Measurements from ENCODE around the gene HMGCLL1.

The HMGCLL1 gene

GRCh38 chr6:55445648-55446204 lies 133.3 kb downstream of the HMGCLL1 start:
- CTCF ChIA-PET = interaction anchor here (0.8 to 1.6 kb wide), 5 partner anchors 169 to 507 kb away, joined by 3 to 6 read pairs (median 4); no protein-coding TSS in a partner anchor

DNA sequence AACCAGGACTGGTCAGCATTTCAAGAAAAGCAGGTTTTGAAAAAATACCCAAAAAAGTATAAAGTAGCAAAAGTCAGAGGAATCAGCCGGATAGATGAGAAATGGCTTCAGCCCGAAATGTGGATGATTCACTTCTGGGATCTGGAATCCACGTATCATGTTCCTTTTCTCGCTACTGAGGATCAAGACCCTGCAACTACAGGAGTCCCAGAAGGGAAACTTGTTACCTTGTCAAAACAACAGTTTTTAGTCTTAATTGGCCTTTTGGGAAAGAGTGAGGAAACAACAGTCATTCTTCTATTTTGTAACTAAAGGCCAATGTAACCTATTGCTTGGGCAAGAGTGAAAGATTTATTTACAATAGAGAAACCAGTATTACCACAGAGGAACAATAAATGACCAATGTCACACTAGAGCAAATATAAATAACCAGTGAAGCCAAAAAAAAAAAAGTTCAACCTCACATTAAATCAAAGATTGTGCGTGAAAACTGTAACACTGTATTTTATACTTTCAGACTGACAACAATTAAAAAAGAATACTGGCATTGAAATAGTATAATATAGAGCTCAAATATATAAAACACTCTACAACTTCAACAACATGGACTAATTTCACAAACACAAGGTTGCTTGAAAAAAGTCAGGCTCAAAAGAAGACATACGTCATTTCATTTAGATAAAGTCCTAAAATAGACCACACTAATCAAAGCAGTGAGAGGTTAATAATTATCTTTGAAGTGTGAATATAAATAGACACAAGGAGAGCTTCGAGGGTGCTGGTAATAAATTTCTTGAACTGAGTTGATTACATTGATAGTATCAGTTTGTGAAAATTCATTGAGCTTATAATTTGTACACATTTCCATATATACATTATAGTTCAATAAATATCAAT lies 135.5 kb downstream of the HMGCLL1 start:
- ChIA-PET POLR2A (no interaction called here), CTCF (no interaction called here)
- no peak for DNase-seq (ENCODE audit: extremely low spot score)
- no peak for TF ChIP-seq BHLHE40 (IDR thresholded peaks at IDR 0.05; ENCODE audit: borderline replicate concordance)
- no peak for TF ChIP-seq PKNOX1 (IDR thresholded peaks at IDR 0.05)
- no peak for TF ChIP-seq NFRKB (IDR thresholded peaks at IDR 0.05)
- TF ChIP-seq SUZ12 (IDR thresholded peaks at IDR 0.05) = no peak
- TF ChIP-seq ELF4 (IDR thresholded peaks at IDR 0.05) = no peak
- TF ChIP-seq LEF1 (IDR thresholded peaks at IDR 0.05; ENCODE audit: borderline replicate concordance) = no peak
- no peak for TF ChIP-seq ARNT (IDR thresholded peaks at IDR 0.05)
- no peak for TF ChIP-seq CTBP1 (IDR thresholded peaks at IDR 0.05; ENCODE audit: borderline replicate concordance)
- no peak for TF ChIP-seq FOXA1 (IDR thresholded peaks at IDR 0.05)
- no peak for TF ChIP-seq TARDBP (IDR thresholded peaks at IDR 0.05)
- TF ChIP-seq L3MBTL2 (conservative IDR thresholded peaks at IDR 0.05) = no peak
- no peak for TF ChIP-seq FOXK2 (IDR thresholded peaks at IDR 0.05)
- TF ChIP-seq FOXM1 (IDR thresholded peaks at IDR 0.05; ENCODE audit: borderline replicate concordance) = no peak
- TF ChIP-seq ZNF384 (IDR thresholded peaks at IDR 0.05) = no peak

More at GRCh38 chr6:55445648-55446204, 133.3 kb downstream of the HMGCLL1 start:
- POLR2A ChIA-PET = no interaction called here
- DNase-seq (ENCODE audit: extremely low spot score) = peak; percentile 15
- TF ChIP-seq SP1 (IDR thresholded peaks at IDR 0.05) = no peak
- no peak for TF ChIP-seq NFRKB (IDR thresholded peaks at IDR 0.05)
- no peak for TF ChIP-seq BHLHE40 (IDR thresholded peaks at IDR 0.05; ENCODE audit: borderline replicate concordance)
- no peak for TF ChIP-seq HDGF (IDR thresholded peaks at IDR 0.05; ENCODE audit: borderline replicate concordance)
- TF ChIP-seq CTBP1 (IDR thresholded peaks at IDR 0.05; ENCODE audit: borderline replicate concordance) = no peak
- no peak for TF ChIP-seq LEF1 (IDR thresholded peaks at IDR 0.05; ENCODE audit: borderline replicate concordance)
- TF ChIP-seq L3MBTL2 (conservative IDR thresholded peaks at IDR 0.05) = no peak
- TF ChIP-seq TARDBP (IDR thresholded peaks at IDR 0.05) = no peak
- no peak for TF ChIP-seq FOXA1 (IDR thresholded peaks at IDR 0.05)
- TF ChIP-seq SUZ12 (IDR thresholded peaks at IDR 0.05) = no peak
- no peak for TF ChIP-seq FOXK2 (IDR thresholded peaks at IDR 0.05)
- TF ChIP-seq ARNT (IDR thresholded peaks at IDR 0.05) = no peak
- TF ChIP-seq ELF4 (IDR thresholded peaks at IDR 0.05) = no peak
- no peak for TF ChIP-seq PKNOX1 (IDR thresholded peaks at IDR 0.05)
- no peak for TF ChIP-seq FOXM1 (IDR thresholded peaks at IDR 0.05; ENCODE audit: borderline replicate concordance)
- TF ChIP-seq ZNF384 (IDR thresholded peaks at IDR 0.05) = no peak

- CTCF ChIA-PET = no interaction called here
- POLR2A ChIA-PET = no interaction called here
- no peak for DNase-seq (ENCODE audit: extremely low spot score)
- no peak for TF ChIP-seq FOXK2 (IDR thresholded peaks at IDR 0.05)
- TF ChIP-seq BHLHE40 (IDR thresholded peaks at IDR 0.05; ENCODE audit: borderline replicate concordance) = no peak
- TF ChIP-seq FOXA1 (IDR thresholded peaks at IDR 0.05) = no peak
- no peak for TF ChIP-seq TARDBP (IDR thresholded peaks at IDR 0.05)
- TF ChIP-seq LEF1 (IDR thresholded peaks at IDR 0.05; ENCODE audit: borderline replicate concordance) = no peak
These were observed 140.8 kb downstream of the HMGCLL1 start for GRCh38 chr6:55438203-55438602.

- TF ChIP-seq HDGF (IDR thresholded peaks at IDR 0.05; ENCODE audit: borderline replicate concordance) (no peak), LEF1 (IDR thresholded peaks at IDR 0.05; ENCODE audit: borderline replicate concordance) (no peak), FOXK2 (IDR thresholded peaks at IDR 0.05) (no peak), BHLHE40 (IDR thresholded peaks at IDR 0.05; ENCODE audit: borderline replicate concordance) (no peak), SUZ12 (IDR thresholded peaks at IDR 0.05) (no peak), ARNT (IDR thresholded peaks at IDR 0.05) (no peak), CTBP1 (IDR thresholded peaks at IDR 0.05; ENCODE audit: borderline replicate concordance) (no peak), SP1 (IDR thresholded peaks at IDR 0.05) (no peak)
- no peak for DNase-seq (ENCODE audit: extremely low spot score)
- POLR2A ChIA-PET = no interaction called here
- CTCF ChIA-PET = no interaction called here
These were observed 141.9 kb downstream of the HMGCLL1 start for GRCh38 chr6:55437141-55437540.

- TF ChIP-seq ELF4 (IDR thresholded peaks at IDR 0.05) (no peak), SP1 (IDR thresholded peaks at IDR 0.05) (no peak), TARDBP (IDR thresholded peaks at IDR 0.05) (no peak), NFRKB (IDR thresholded peaks at IDR 0.05) (no peak), FOXK2 (IDR thresholded peaks at IDR 0.05) (no peak), ARNT (IDR thresholded peaks at IDR 0.05) (no peak), LEF1 (IDR thresholded peaks at IDR 0.05; ENCODE audit: borderline replicate concordance) (no peak), FOXA1 (IDR thresholded peaks at IDR 0.05) (no peak)
- POLR2A ChIA-PET = no interaction called here
- CTCF ChIA-PET = no interaction called here
These were observed 145.4 kb downstream of the HMGCLL1 start for GRCh38 chr6:55433446-55434130.

GRCh38 chr6:55423933-55424332 lies 155.1 kb downstream of the HMGCLL1 start:
- TF ChIP-seq ARNT (IDR thresholded peaks at IDR 0.05) (no peak), ZNF384 (IDR thresholded peaks at IDR 0.05) (no peak), HDGF (IDR thresholded peaks at IDR 0.05; ENCODE audit: borderline replicate concordance) (no peak), FOXK2 (IDR thresholded peaks at IDR 0.05) (no peak), FOXA1 (IDR thresholded peaks at IDR 0.05) (no peak), FOXM1 (IDR thresholded peaks at IDR 0.05; ENCODE audit: borderline replicate concordance) (no peak), CTBP1 (IDR thresholded peaks at IDR 0.05; ENCODE audit: borderline replicate concordance) (no peak), PKNOX1 (IDR thresholded peaks at IDR 0.05) (no peak), ELF4 (IDR thresholded peaks at IDR 0.05) (no peak), SUZ12 (IDR thresholded peaks at IDR 0.05) (no peak), NFRKB (IDR thresholded peaks at IDR 0.05) (no peak), SP1 (IDR thresholded peaks at IDR 0.05) (no peak), L3MBTL2 (conservative IDR thresholded peaks at IDR 0.05) (no peak)
- ChIA-PET POLR2A (no interaction called here), CTCF (no interaction called here)
- DNase-seq (ENCODE audit: extremely low spot score) = no peak

More at GRCh38 chr6:55433446-55434130, 145.4 kb downstream of the HMGCLL1 start:
- DNase-seq (ENCODE audit: extremely low spot score) = no peak
